ENCODE measurements around the gene CXCR1.
"Not testable (repeated sequence)": the region's sequence is repeated elsewhere in the genome, so short reads cannot be mapped to it uniquely, and the experiment has no call there.

The CXCR1 gene

DNA sequence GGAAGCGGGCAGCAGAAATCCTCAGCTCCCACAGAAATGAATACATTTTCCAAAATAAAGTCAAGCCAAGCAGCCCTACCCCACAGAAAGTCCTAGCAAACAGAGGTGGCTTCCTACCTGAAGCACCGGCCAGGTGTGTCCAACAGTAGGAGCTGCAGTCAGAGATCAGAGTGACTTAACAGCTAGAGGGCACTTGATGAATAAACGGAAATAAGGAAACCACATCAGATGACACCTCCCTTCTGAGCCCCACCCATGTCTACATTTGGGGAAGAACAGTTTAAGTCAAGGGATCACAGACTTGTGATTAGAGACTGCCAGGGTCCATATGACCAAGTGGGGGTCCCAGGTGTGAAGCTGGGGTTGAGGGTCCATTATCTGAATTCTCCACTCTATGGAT is at the start of gene CXCR1:
CXCR1 (minus strand) TSS at position 172 of the 400 bp plus-strand sequence. CDS start 1,751 bp downstream, outside the sequence.
- DNase-seq, result peak; percentile 14

DNA sequence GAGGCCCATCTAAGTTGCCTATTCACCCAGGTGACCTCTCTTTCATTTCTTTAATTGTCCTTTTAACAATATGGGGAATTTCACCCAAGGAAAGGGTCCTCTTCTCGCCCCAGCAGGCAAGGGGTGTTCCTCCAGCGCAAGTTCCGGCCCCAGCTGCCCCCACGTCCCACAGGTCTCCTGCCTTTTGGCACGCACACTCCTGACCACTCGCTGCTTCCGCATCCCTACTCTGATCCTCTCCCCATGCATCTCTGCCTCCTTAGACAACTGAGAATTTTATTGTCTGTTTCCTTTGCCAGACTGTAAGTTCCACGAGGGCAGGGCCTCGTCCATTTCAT is 49.5 kb upstream of the CXCR1 start:
- DNase-seq, result no peak

GRCh38 chr2:218214116-218214515 is 47.4 kb upstream of the CXCR1 start:
- no peak for DNase-seq

DNA sequence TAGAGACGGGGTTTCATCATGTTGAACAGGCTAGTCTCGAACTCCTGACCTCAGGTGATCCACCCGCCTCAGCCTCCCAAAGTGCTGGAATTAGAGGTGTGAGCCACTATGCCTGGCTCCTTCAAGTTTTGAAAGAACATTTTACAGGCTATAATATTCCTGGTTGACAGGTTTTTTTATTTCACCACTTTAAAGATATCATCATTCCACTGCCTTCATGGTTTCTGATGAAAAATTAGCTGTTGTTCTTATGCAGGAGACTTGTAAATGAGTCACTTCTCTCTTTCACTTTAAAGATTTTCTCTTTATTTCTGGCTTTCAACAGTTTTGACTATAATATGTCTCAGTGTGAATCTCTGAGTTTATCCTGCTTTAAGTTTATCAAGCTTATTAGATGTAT is 42.3 kb upstream of the CXCR1 start:
- no peak for DNase-seq

DNA sequence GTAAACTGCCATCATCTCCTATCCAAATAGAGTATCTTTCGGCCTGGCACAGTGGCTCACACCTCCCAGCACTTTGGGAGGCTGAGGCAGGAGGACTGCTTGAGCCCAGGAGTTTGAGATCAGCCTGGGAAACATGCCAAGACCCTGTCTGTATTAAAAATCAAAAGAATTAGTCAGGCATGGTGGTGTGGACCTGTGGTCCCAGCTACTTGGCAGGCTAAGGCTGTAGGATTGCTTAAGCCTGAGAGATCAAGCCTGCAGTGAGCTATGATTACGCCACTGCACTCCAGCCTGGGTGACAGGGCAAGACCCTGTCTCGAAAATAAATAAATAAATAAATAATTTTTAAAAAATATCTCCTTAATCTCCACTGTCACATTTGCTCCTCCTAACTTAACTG is 35.5 kb upstream of the CXCR1 start:
- DNase-seq, result no peak

GRCh38 chr2:218196974-218197373 is 30.2 kb upstream of the CXCR1 start:
- no peak for DNase-seq

DNA sequence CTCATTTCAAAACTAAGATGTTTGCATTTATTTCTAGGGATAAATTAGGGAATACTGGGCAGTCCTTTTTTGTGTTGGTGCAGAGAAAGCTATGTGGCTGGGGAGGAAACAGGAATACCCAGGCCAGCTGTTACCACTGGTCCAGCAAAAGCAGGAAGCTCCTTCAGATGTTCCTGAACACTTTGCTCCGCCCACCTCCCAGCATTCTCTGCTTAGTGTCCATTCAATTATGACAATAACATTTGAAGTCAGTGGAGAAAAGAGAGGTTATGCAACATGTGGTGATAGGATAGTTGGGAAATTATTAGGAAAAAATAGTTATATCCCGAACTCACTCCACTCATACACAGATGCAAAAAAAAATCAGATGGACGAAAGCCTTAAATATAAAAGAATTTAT is 28.1 kb upstream of the CXCR1 start:
- DNase-seq, result no peak

DNA sequence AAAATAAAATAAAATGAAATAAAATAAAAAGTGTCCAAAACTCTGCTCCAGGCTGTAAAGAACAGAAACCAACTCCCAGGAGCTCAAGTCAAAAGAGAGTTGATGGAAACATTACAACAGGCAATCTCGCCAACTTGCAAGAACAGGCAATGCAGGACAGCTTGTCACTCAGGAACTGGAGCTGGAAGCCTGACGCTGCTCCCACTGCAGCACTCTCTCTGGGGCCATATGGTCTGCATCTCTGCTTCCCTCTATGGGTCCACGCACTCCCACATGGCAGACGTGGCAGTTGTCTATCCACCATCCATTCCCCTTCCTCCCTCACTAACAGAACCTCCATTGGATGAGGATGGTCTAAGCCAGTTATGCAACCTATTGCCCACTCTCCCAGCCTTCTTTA is 26.9 kb upstream of the CXCR1 start:
- no peak for DNase-seq

GRCh38 chr2:218192902-218193430 is 26.2 kb upstream of the CXCR1 start:
- DNase-seq, result no peak

DNA sequence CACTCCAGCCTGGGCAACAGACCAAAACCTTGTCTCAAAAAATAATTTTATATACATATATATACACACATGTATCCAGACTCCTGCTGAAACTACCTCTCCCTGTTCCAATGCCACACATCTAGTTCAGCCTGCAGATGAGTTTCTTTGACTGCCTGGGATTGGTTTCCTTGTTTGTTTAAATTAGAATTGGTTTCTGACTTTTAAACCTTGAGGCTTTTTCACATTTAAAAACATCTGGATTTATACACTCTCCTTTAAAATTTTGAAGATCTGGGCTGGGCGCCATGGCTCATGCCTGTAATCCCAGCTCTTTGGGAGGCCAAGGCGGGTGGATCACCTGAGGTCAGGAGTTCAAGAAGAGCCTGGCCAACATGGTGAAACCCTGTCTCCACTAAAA is 21.8 kb upstream of the CXCR1 start:
- no peak for DNase-seq

- no peak for DNase-seq
Measured at GRCh38 chr2:218187296-218188015, 20.7 kb upstream of the CXCR1 start.

DNA sequence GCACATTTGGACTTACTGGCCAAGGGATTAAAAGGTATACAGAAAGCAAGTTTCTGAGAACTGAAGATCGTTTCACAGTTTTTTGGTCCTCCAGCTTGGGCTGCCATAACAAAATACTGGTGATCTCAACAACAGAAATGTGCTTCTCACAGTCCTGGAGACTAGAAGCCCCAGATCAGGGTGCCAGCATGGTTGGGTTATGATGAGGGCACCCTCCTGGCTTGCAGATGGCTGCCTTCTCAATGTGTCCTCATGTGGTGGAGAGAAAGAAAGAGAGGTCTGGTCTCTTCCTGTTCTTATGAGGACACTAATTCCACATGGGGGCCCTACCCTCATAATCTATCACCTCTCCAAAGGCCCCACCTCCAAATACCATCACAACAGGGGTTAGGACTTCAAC is 20.1 kb upstream of the CXCR1 start:
- DNase-seq, result no peak

GRCh38 chr2:218186355-218186766 is 19.6 kb upstream of the CXCR1 start:
- DNase-seq, result peak; percentile 70

DNA sequence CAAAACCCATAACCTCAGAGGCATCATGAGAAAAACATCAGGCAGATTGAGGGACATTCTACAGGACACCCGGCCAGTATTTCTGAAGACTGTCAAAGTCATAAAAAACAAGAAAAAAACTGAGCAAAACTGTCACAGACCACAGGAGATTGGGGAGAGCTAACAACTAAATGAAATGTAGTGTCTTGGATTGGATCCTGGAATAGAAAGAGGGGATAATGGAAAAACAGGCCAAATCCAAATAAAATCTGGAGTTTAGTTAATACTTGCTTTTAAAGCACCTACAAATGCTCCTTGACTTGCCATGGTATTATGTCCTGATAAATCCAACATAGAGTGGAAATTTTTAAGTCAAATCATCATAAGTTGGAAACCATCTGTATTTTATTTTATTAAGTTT is 17.6 kb upstream of the CXCR1 start:
- no peak for DNase-seq

GRCh38 chr2:218180467-218181114 is 13.8 kb upstream of the CXCR1 start:
- no peak for DNase-seq

DNA sequence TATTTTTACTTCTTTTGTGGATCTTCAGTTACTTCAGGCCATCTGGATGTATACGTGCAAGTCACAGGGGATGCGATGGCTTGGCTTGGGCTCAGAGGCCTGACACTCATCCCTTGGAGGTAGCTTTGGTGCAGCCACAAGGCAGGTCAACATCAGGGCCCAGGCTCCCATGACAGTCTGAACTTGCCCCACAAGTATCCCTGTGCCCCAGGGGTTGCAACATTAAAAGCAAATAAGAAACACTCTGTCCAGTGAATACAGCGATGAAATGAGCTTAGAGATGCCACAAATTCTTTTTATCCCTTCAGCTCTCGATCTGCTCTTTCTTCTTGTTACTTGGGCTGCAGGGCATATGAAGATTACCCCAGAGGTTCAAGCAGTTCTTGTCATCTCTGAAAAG is 13.0 kb upstream of the CXCR1 start:
- DNase-seq, result no peak

DNA sequence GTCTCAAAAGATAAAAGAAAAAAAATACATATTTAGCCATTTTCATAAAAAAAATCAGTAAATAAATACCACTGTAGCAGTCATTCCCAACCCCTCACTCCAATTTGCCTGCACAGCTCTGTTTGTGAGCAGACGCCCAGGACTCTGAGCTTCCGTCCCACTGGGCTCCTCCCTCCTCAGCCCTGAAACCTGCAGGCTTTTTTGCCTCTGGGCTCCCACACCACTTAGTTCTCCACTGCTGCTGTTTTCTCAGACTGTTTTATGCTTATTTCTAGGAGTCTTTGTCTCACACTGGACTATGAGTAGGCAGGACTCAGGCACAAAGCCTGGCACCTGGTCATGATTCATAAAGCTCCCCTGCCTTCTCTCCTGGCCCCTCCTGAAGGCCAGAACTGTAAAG is 6.1 kb upstream of the CXCR1 start:
- DNase-seq, result no peak

DNA sequence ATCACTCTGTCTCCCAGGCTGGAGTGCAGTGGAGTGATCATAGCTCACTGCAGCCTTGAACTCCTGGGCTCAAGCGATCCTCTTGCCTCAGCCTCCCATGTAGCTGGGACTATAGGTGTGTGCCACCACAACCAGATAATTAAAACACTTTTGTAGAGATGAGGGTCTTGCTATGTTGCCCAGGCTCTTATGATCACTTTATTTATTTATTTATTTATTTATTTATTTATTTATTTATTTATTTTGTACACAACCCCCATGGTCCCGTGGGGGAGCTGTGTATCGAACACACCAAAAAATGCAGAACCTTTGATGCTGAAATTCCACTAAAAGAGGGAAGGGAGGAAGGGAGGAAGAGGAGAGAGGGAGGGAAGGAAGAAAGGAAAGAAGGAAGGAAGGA is 5.0 kb upstream of the CXCR1 start:
- DNase-seq, result not testable (repeated sequence)

DNA sequence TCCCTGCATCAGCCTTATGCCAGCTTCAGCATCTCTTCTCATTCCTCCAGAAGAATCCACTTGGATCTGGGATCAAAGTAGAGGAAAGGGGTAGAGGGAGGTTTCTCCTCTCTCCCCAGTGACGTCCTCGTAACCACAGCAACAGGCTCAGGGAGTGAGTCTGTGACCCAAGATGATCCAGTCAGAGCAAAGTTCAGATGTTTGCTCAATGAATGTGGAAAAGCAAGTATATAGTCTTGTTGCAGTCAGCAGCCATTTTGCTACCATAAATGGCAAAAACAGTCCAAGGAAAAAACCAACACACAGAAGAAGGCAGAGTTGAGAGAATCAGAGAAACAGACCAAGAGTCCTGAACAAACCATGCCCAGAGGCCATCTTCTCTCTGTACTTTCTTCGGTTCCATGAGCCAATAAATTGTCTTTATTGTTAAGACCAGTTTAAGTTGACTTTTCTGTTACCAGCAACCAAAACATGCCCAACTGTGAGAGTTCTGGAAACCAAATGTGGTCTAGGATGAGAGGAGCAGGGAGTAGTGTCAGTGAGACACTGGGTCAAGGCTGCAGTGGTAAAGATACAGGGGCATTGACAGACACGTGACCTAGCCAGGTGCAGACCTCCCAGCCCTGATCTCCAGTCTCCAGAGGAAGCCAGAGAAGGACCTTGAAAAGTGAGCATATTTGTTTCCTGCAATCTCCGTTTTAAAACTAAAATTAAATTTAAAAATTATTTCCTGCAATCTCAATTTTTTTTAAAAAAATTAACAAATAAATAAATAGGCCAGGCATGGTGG is 3.2 kb upstream of the CXCR1 start:
- no peak for DNase-seq

DNA sequence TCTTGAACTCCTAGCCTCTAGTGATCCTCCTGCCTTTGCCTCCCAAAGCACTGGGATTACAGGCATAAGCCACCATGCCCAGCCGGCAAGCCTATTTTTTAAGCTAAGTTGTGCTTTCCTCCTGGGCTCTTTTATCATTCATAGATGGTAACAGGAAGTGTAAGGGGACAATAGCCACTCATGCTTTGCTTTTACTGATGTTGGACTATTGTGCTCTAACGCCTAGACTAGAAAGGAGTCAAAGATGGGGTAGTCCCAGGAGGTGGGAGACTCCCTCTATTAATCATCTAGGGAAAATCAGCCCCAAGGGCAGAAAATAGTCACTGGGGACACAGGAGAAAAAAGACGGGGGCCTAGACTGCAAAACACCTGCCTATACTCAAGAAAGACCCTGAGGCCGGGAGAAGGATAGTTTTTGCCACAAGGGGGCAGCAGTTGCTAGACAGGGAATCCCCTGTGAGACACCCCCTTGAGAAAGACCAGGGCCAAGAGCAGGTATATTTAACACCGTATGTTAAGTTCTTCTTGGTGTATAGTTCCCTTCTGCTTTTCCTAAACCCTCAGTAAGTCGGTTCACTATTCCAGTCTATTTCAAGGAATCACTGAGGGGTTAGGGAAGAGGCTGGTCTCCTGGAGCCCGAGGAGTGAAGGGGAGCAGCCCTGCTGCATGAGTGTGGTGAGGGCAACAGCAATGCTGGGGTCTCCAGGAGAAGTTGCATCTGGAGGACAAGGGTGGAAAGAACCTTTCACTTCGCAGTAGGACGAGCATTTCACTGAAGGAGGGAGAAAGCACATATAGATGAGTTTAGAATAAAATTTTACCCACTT is 2.1 kb upstream of the CXCR1 start:
- peak; percentile 74 for DNase-seq

DNA sequence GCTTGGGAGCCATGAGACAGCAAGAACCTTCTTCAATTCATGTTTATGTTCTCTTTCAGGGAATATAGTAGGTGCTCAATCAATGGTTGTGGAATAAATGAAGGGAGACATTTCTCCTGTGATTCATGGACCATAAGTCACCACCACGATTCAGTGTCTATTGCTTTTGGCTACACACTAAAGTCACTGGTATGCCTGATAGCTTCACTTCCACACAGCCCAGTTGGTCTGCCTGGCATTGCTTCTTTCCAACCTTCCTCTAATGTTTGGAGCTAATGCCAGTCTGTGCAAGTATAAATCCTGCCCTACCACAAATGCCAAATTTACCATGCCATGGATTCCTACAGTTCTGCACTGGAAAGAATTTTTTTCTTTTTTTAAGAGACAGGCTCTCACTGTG is 1.3 kb upstream of the CXCR1 start:
- no peak for DNase-seq

- no peak for DNase-seq
Measured at GRCh38 chr2:218162814-218163213, 3.9 kb downstream of the CXCR1 start.

- no peak for DNase-seq
Measured at GRCh38 chr2:218161644-218162043, 5.1 kb downstream of the CXCR1 start.
